ENCODE data around the gene PPIH. TPM values are rescaled to one million over a fixed set of nuclear protein-coding genes. Genes with fewer than 3 reads are reported as not detected.

Gene PPIH
- total and polyA plus RNA-seq, 2 of the 13 experiments (the other 11 are each of a cell fraction or from before 2014, with no cell fraction given), result 29.9 to 72.6 TPM

GRCh38 chr1:42690477-42691156 is 32.4 kb downstream of the PPIH start:
- 67% methylated on average over 1 of the region's 1 CpG for WGBS (ENCODE audit: low lambda C conversion rate)
- no peak overlapping the region for H3K9ac ChIP-seq (ENCODE audit: insufficient read depth, low read depth, low read length)
- H3K36me3 ChIP-seq (replicated peaks in 1 of 2; ENCODE audit: control insufficient read depth in 1 of 2, insufficient read depth in 2 of 2, low read length in 2 of 2), result peaks cover 13 to 43% of the 10 kb centered on the region in 2 experiments
- no TSS peak for BruUV-seq (replicated peaks)
- peaks cover 96% of the 10 kb centered on the region for H4K20me1 ChIP-seq (ENCODE audit: insufficient read depth, low read length)
- in situ Hi-C loops (cut with HindIII; ENCODE audit: extremely low pct_ligation_motif_present, low pct_unique_long_range_greater_than_20kb), result no loop called here
- H3K79me2 ChIP-seq (ENCODE audit: insufficient read depth, low read length), result peaks cover 100% of the 10 kb centered on the region
- intact Hi-C loops (cut with micrococcal nuclease; ENCODE audit: unreplicated experiment), result no loop called here
- no peak for FAIRE-seq
- TF ChIP-seq STAG1 (CRISPR knock-in tag; IDR thresholded peaks at IDR 0.05), result peak; percentile 15; the same call in 1 of the 2 replicates
- TF ChIP-seq ASH2L (IDR thresholded peaks at IDR 0.05; ENCODE audit: insufficient read length, low read depth, low read length), result peak; percentile 30
- TF ChIP-seq ARNT2 (CRISPR knock-in tag; IDR thresholded peaks at IDR 0.05; ENCODE audit: low read depth), result no peak
- TF ChIP-seq CTCF (CRISPR knock-in tag; IDR thresholded peaks at IDR 0.05), result 0 out of 2 replicates have a peak, but pooled peaks have one; percentile 11
- TF ChIP-seq ZNF12 (CRISPR knock-in tag; IDR thresholded peaks at IDR 0.05), result peak; percentile 94
- ATAC-seq, result peak; percentile 35
- ChIA-PET POLR2A (interaction anchor here (3.0 kb wide), 1 partner anchor 8 kb away, joined by 21 read pairs; the partner anchor contains the start of gene YBX1), CTCF (ENCODE audit: low intra/inter-chr PET ratio, low total read pairs) (interaction anchor here (1.8 kb wide), 1 partner anchor 112 kb away, joined by 7 read pairs; no protein-coding TSS in a partner anchor)
- peak overlapping the region; percentile 11 for H3K4me2 ChIP-seq (ENCODE audit: low read depth, low read length)
- H3K27me3 ChIP-seq (ENCODE audit: control insufficient read depth in 1 of 2, insufficient read depth in 2 of 2, low read length in 2 of 2), result no peaks in the 10 kb centered on the region
- no peaks in the 10 kb centered on the region for H3K9me3 ChIP-seq (ENCODE audit: low read length)
- H3K4me3 ChIP-seq (replicated peaks in 1 of 3; ENCODE audit: insufficient read depth in 1 of 3, low read depth in 2 of 3, low read length in 3 of 3), result no peak overlapping the region
- H3K27ac ChIP-seq (ENCODE audit: extremely low read length, insufficient read depth, low read length), result no peak overlapping the region
- no peak for DNase-seq (ENCODE audit: low spot score)
- peaks cover 80% of the 10 kb centered on the region for H3K4me1 ChIP-seq (ENCODE audit: insufficient read depth, low read length)
- no peak overlapping the region for H2AFZ ChIP-seq (ENCODE audit: low read length)

- no peak overlapping the region for H3K4me3 ChIP-seq (replicated peaks in 1 of 3; ENCODE audit: insufficient read depth in 1 of 3, low read depth in 2 of 3, low read length in 3 of 3)
- H2AFZ ChIP-seq (ENCODE audit: low read length), result no peak overlapping the region
- peak overlapping the region; percentile 11 for H3K4me2 ChIP-seq (ENCODE audit: low read depth, low read length)
- TF ChIP-seq STAG1 (CRISPR knock-in tag; IDR thresholded peaks at IDR 0.05), result peak; percentile 0; the same call in 1 of the 2 replicates
- peak in 1 of 2 experiments; percentile 25; a peak in 1 of 4 replicates for TF ChIP-seq POLR2A (IDR thresholded peaks at IDR 0.05; ENCODE audit: insufficient read depth in 1 of 2, low read depth in 2 of 2, low read length in 2 of 2)
- no peak for TF ChIP-seq ATF7 (IDR thresholded peaks at IDR 0.05)
- TF ChIP-seq ATF7 (CRISPR knock-in tag; IDR thresholded peaks at IDR 0.05), result no peak
- ATAC-seq (no peak), DNase-seq (ENCODE audit: low spot score) (no peak), FAIRE-seq (no peak)
- peaks cover 75% of the 10 kb centered on the region for H3K4me1 ChIP-seq (ENCODE audit: insufficient read depth, low read length)
- peaks cover 13 to 48% of the 10 kb centered on the region in 2 experiments for H3K36me3 ChIP-seq (replicated peaks in 1 of 2; ENCODE audit: control insufficient read depth in 1 of 2, insufficient read depth in 2 of 2, low read length in 2 of 2)
- no peaks in the 10 kb centered on the region for H3K9me3 ChIP-seq (ENCODE audit: low read length)
- peaks cover 100% of the 10 kb centered on the region for H3K79me2 ChIP-seq (ENCODE audit: insufficient read depth, low read length)
- BruUV-seq (replicated peaks), result no TSS peak
- no peak overlapping the region for H3K27ac ChIP-seq (ENCODE audit: extremely low read length, insufficient read depth, low read length)
- intact Hi-C loops (cut with micrococcal nuclease; ENCODE audit: unreplicated experiment), result no loop called here
- in situ Hi-C loops (cut with HindIII; ENCODE audit: extremely low pct_ligation_motif_present, low pct_unique_long_range_greater_than_20kb), result no loop called here
- peaks cover 90% of the 10 kb centered on the region for H4K20me1 ChIP-seq (ENCODE audit: insufficient read depth, low read length)
- whole genome bisulfite sequencing (ENCODE audit: low lambda C conversion rate), result 76% methylated on average over 4 of the region's 4 CpGs
- ChIA-PET CTCF (ENCODE audit: low intra/inter-chr PET ratio, low total read pairs) (interaction anchor here (1.8 kb wide), 1 partner anchor 113 kb away, joined by 7 read pairs; no protein-coding TSS in a partner anchor), POLR2A (interaction anchor here (3.0 kb wide), 1 partner anchor 9 kb away, joined by 21 read pairs; the partner anchor contains the start of gene YBX1)
- H3K9ac ChIP-seq (ENCODE audit: insufficient read depth, low read depth, low read length), result no peak overlapping the region
- no peaks in the 10 kb centered on the region for H3K27me3 ChIP-seq (ENCODE audit: control insufficient read depth in 1 of 2, insufficient read depth in 2 of 2, low read length in 2 of 2)
These were observed 32.9 kb downstream of the PPIH start for GRCh38 chr1:42691157-42691498.
